B cell (primary cell): Measurements from ENCODE around the gene ACTN1. TPM values are rescaled to one million over a fixed set of nuclear protein-coding genes. Genes with fewer than 3 reads are reported as not detected.
A peak's percentile ranks its signal among the peaks of the same experiment; 100 is the strongest.

Experiments used
- ATAC-seq: fragments of 200-7000 bp; cut with Tn5 transposase; one replicate; pipeline ENCODE4 v1.10.0; 2021; ENCODE audit warnings: low read depth, mild to moderate bottlenecking, moderate number of reproducible peaks, moderate library complexity
- CTCF ChIA-PET: fragments of 350-600 bp; sonication (Branson Sonifier 250); formaldehyde crosslinking; loops from one replicate; lab custom pipeline; 2021; ENCODE audit warnings: antibody characterized with exemption, inconsistent platforms; lab: Charles Lee
- POLR2A ChIA-PET: fragments of 350-600 bp; sonication (Branson Sonifier 250); formaldehyde crosslinking; loops from one replicate; lab custom pipeline; 2021; ENCODE audit warnings: antibody characterized with exemption; lab: Charles Lee
- DNase-seq: peaks from one replicate; pipeline ENCODE4 v3.0.0; 2013
- H2AFZ ChIP-seq: 2 replicates; pipeline ENCODE4 v1.6.1; 2012; ENCODE audit warnings: mild to moderate bottlenecking, low read depth, low read length; ENCODE audit not compliant: insufficient read depth, poor library complexity, severe bottlenecking
- H3K27ac ChIP-seq, 2 donors: 1 replicate in 1 of 2; 2 replicates in 1 of 2; pipeline ENCODE4 v1.5.1; 2012 to 2013; ENCODE audit warnings: low read length in 2 of 2, mild to moderate bottlenecking in 2 of 2, moderate library complexity in 1 of 2
- H3K27me3 ChIP-seq, 4 experiments: fragments of 200-600 bp in 1 of 4; sonication (generic) in 1 of 4; replicated peaks in 1 of 4; 1 replicate in 2 of 4; 2 replicates in 2 of 4; pipeline versions ENCODE4 v1.6.1 to v1.7.0; 2013 to 2016; ENCODE audit warnings: low read length in 3 of 4, mild to moderate bottlenecking in 2 of 4, mixed read lengths in 1 of 4, moderate library complexity in 1 of 4; ENCODE audit not compliant: insufficient read depth in 4 of 4, control insufficient read depth in 3 of 4; ENCODE audit errors: control extremely low read depth in 1 of 4
- H3K36me3 ChIP-seq, 2 experiments: replicated peaks in 1 of 2; 1 replicate in 1 of 2; 2 replicates in 1 of 2; pipeline versions ENCODE4 v1.6.1 to v1.7.1; 2013; ENCODE audit warnings: low read length in 1 of 2; ENCODE audit not compliant: insufficient read depth in 2 of 2, control insufficient read depth in 1 of 2; ENCODE audit errors: control extremely low read depth in 1 of 2, extremely low read depth in 1 of 2
- H3K4me1 ChIP-seq, 2 donors: fragments of 200-600 bp in 1 of 2; sonication (generic) in 1 of 2; 1 replicate in 1 of 2; 2 replicates in 1 of 2; pipeline versions ENCODE4 v1.5.1 to v1.6.1; 2013 to 2017; ENCODE audit warnings: low read length in 2 of 2; ENCODE audit not compliant: control insufficient read depth in 2 of 2, insufficient read depth in 2 of 2
- H3K4me2 ChIP-seq: replicated peaks from 2 replicates; pipeline ENCODE3; 2012; ENCODE audit warnings: mild to moderate bottlenecking, low read depth, low read length; ENCODE audit not compliant: poor library complexity, severe bottlenecking
- H3K4me3 ChIP-seq, 5 experiments: fragments of 200-600 bp in 1 of 5; sonication (generic) in 1 of 5; 1 replicate in 3 of 5; 2 replicates in 2 of 5; pipeline versions ENCODE4 v1.5.1 to v1.7.0; 2011 to 2016; ENCODE audit warnings: low read length in 4 of 5, mild to moderate bottlenecking in 4 of 5, low read depth in 2 of 5, control low read depth in 1 of 5, moderate library complexity in 1 of 5; ENCODE audit not compliant: insufficient read depth in 1 of 5; ENCODE audit errors: control extremely low read depth in 1 of 5, extremely low read depth in 1 of 5
- H3K79me2 ChIP-seq: fragments of 200-600 bp; sonication (generic); one replicate; pipeline ENCODE4 v1.6.0; 2016; ENCODE audit warnings: low read length; ENCODE audit not compliant: control insufficient read depth, insufficient read depth
- H3K9ac ChIP-seq: fragments of 200-600 bp; sonication (generic); 2 replicates; pipeline ENCODE4 v1.6.1; 2017; ENCODE audit warnings: mild to moderate bottlenecking, low read length, moderate library complexity
- H3K9me3 ChIP-seq, 3 donors: one replicate each; pipeline versions ENCODE4 v1.6.1 to v1.7.1; 2013; ENCODE audit warnings: low read length in 2 of 3; ENCODE audit not compliant: control insufficient read depth in 2 of 3, insufficient read depth in 1 of 3; ENCODE audit errors: control extremely low read depth in 1 of 3
- H4K20me1 ChIP-seq: 2 replicates; pipeline ENCODE4 v1.6.0; 2012; ENCODE audit warnings: mild to moderate bottlenecking, low read length; ENCODE audit not compliant: insufficient read depth, control insufficient read depth, poor library complexity, severe bottlenecking
- H3K27ac Mint-ChIP-seq: one replicate; pipeline ENCODE4 v1.8.0; 2021; ENCODE audit warnings: mixed read lengths
- H3K27me3 Mint-ChIP-seq: one replicate; pipeline ENCODE4 v1.8.0; 2021; ENCODE audit warnings: mixed read lengths
- H3K4me1 Mint-ChIP-seq: one replicate; pipeline ENCODE4 v1.8.0; 2021; ENCODE audit warnings: mixed read lengths
- H3K4me3 Mint-ChIP-seq: one replicate; pipeline ENCODE4 v1.8.0; 2021; ENCODE audit warnings: mixed read lengths
- H3K9me3 Mint-ChIP-seq: one replicate; pipeline ENCODE4 v1.8.0; 2022; ENCODE audit warnings: mixed read lengths; ENCODE audit not compliant: insufficient read depth
- CTCF ChIP-seq: fragments of 200-600 bp; IDR thresholded peaks from one replicate; pipeline ENCODE4 v1.8.0; 2022; ENCODE audit warnings: antibody characterized with exemption, mild to moderate bottlenecking
- EZH2 ChIP-seq: IDR thresholded peaks from 2 replicates; pipeline ENCODE4 v1.6.1; 2012; ENCODE audit warnings: borderline replicate concordance, low read depth, mild to moderate bottlenecking, moderate library complexity, low read length; ENCODE audit not compliant: insufficient read depth, poor library complexity, severe bottlenecking
- WGBS: methylation state at CpG from one replicate; pipeline ENCODE4 v1.1.5; 2013; ENCODE audit warnings: missing lambda C conversion rate; ENCODE audit not compliant: insufficient coverage; 5-methylcytosine and 5-hydroxymethylcytosine counted together
- intact Hi-C: fragments of 100-400 bp; cut with micrococcal nuclease; formaldehyde crosslinking; loops from one replicate; pipeline ENCODE4 v1.10.0; 2022
- polyA plus RNA-seq: library from polyadenylated mRNA; depleted of rRNA; stranded (reverse); fragments of >200 nt; gene quantifications from 2 replicates; pipeline ENCODE4 v1.2.3, GENCODE V29; 2012
- total RNA-seq, 2 donors: library from RNA; stranded (reverse); fragments of 120-200 nt in 1 of 2; gene quantifications; 1 replicate in 1 of 2; 2 replicates in 1 of 2; pipeline versions ENCODE4 v1.2.3 to v1.2.4, GENCODE V29; 2013 to 2022

The ACTN1 gene
- total and polyA plus RNA-seq, 2 donors (not counting 1 experiment from before 2014, with no cell fraction given), result 0.74 to 0.89 TPM

- Histone ChIP-seq H3K36me3 (no peaks in the 10 kb centered on the region), H3K4me2 (no peak overlapping the region), H3K4me1 (no peaks in the 10 kb centered on the region), H4K20me1 (no peaks in the 10 kb centered on the region), H2AFZ (no peak overlapping the region), H3K4me3 (no peak overlapping the region), H3K9me3 (peaks cover 0 to 9% (median 0%) of the 10 kb centered on the region in 3 donors), H3K27me3 (peaks cover 0 to 3% (median 0%) of the 10 kb centered on the region in 4 experiments), H3K79me2 (no peaks in the 10 kb centered on the region), H3K27ac (no peak overlapping the region), H3K9ac (no peak overlapping the region)
- Mint-ChIP-seq H3K4me1 (peaks cover 2% of the 10 kb centered on the region), H3K27me3 (peaks cover 7% of the 10 kb centered on the region), H3K9me3 (peaks cover 3% of the 10 kb centered on the region), H3K27ac (no peak overlapping the region), H3K4me3 (no peak overlapping the region)
- ChIA-PET POLR2A (no interaction called here), CTCF (no interaction called here)
- ATAC-seq, result no peak
- 100% methylated on average over 2 of the region's 3 CpGs for WGBS
- no peak for DNase-seq
- no peak for TF ChIP-seq EZH2
- TF ChIP-seq CTCF, result no peak
- intact Hi-C loops, result no loop called here
Observed at GRCh38 chr14:68913516-68913915, 65.6 kb downstream of the ACTN1 start.

- peaks cover 2% of the 10 kb centered on the region for H3K4me1 Mint-ChIP-seq
- H3K79me2 ChIP-seq, result no peaks in the 10 kb centered on the region
Observed at GRCh38 chr14:68911594-68912227, 67.4 kb downstream of the ACTN1 start.

More at GRCh38 chr14:68911594-68912227, 67.4 kb downstream of the ACTN1 start:
- ChIA-PET CTCF (interaction anchor here (0.6 to 0.7 kb wide), 2 partner anchors 9 to 43 kb away, joined by 3 to 4 read pairs; no protein-coding TSS in a partner anchor), POLR2A (no interaction called here)
- no peak overlapping the region for H3K4me3 Mint-ChIP-seq
- Histone ChIP-seq H3K9ac (no peak overlapping the region), H3K27me3 (peaks cover 0 to 3% (median 0%) of the 10 kb centered on the region in 4 experiments), H3K9me3 (peaks cover 0 to 9% (median 0%) of the 10 kb centered on the region in 3 donors), H3K4me3 (no peak overlapping the region), H3K4me1 (no peaks in the 10 kb centered on the region), H2AFZ (no peak overlapping the region), H4K20me1 (no peaks in the 10 kb centered on the region), H3K36me3 (no peaks in the 10 kb centered on the region), H3K4me2 (no peak overlapping the region), H3K27ac (no peak overlapping the region)
- peaks cover 7% of the 10 kb centered on the region for H3K27me3 Mint-ChIP-seq
- TF ChIP-seq EZH2, result no peak
- TF ChIP-seq CTCF, result peak; percentile 84
- whole genome bisulfite sequencing, result 77% methylated on average over 7 of the region's 12 CpGs
- no peak overlapping the region for H3K27ac Mint-ChIP-seq
- DNase-seq (peak; percentile 72), ATAC-seq (peak; percentile 91)
- peaks cover 3% of the 10 kb centered on the region for H3K9me3 Mint-ChIP-seq
- intact Hi-C loops, result no loop called here
